Mesendoderm (in vitro differentiated cells): ENCODE data around the gene NAA80.
"Not testable (repeated sequence)": the region's sequence is repeated elsewhere in the genome, so short reads cannot be mapped to it uniquely, and the experiment has no call there.

ENCODE experiments used
- DNase-seq: peaks from one replicate; pipeline ENCODE4 v3.0.0; 2013
- H2AK5ac ChIP-seq: 2 replicates; pipeline ENCODE4 v1.6.1; 2013; ENCODE audit warnings: low read length, inconsistent platforms
- H2BK120ac ChIP-seq: 2 replicates; pipeline ENCODE4 v1.6.1; 2013; ENCODE audit warnings: low read depth, mild to moderate bottlenecking, low read length, moderate library complexity, mixed read lengths
- H2BK15ac ChIP-seq: replicated peaks from 2 replicates; pipeline ENCODE4 v1.6.1; 2013; ENCODE audit warnings: low read depth, mild to moderate bottlenecking, moderate library complexity
- H2BK5ac ChIP-seq: 2 replicates; pipeline ENCODE4 v1.6.1; 2013; ENCODE audit warnings: low read length, inconsistent platforms
- H3K18ac ChIP-seq: 2 replicates; pipeline ENCODE4 v1.6.1; 2013; ENCODE audit warnings: mild to moderate bottlenecking, low read length, mixed read lengths
- H3K23ac ChIP-seq: one replicate; pipeline ENCODE4 v1.6.1; 2013; ENCODE audit warnings: low read length
- H3K27ac ChIP-seq: 2 replicates; pipeline ENCODE4 v1.5.1; 2013; ENCODE audit warnings: low read depth, mild to moderate bottlenecking, inconsistent platforms, low read length, moderate library complexity
- H3K27me3 ChIP-seq: 2 replicates; pipeline ENCODE4 v1.6.1; 2013; ENCODE audit warnings: low read length, control low read depth, mild to moderate bottlenecking, inconsistent platforms; ENCODE audit not compliant: insufficient read depth, poor library complexity
- H3K36me3 ChIP-seq: 2 replicates; pipeline ENCODE4 v1.6.1; 2013; ENCODE audit warnings: low read length, inconsistent platforms; ENCODE audit not compliant: control insufficient read depth, insufficient read depth
- H3K4ac ChIP-seq: one replicate; pipeline ENCODE4 v1.6.1; 2013; ENCODE audit warnings: low read depth, mild to moderate bottlenecking, low read length, moderate library complexity
- H3K4me1 ChIP-seq: 2 replicates; pipeline ENCODE4 v1.6.1; 2013; ENCODE audit warnings: low read depth, low read length, inconsistent platforms; ENCODE audit not compliant: control insufficient read depth
- H3K4me2 ChIP-seq: 2 replicates; pipeline ENCODE4 v1.6.1; 2013; ENCODE audit warnings: low read length
- H3K4me3 ChIP-seq: 2 replicates; pipeline ENCODE4 v1.5.1; 2013; ENCODE audit warnings: mild to moderate bottlenecking, low read length
- H3K56ac ChIP-seq: one replicate; pipeline ENCODE4 v1.6.1; 2013; ENCODE audit warnings: low read length
- H3K79me1 ChIP-seq: 2 replicates; pipeline ENCODE4 v1.6.1; 2013; ENCODE audit warnings: low read length, inconsistent platforms
- H3K79me2 ChIP-seq: 2 replicates; pipeline ENCODE4 v1.6.1; 2013; ENCODE audit warnings: mild to moderate bottlenecking, low read length; ENCODE audit not compliant: control insufficient read depth, insufficient read depth
- H3K9ac ChIP-seq: 2 replicates; pipeline ENCODE4 v1.6.1; 2013; ENCODE audit warnings: low read length, inconsistent platforms
- H4K5ac ChIP-seq: one replicate; pipeline ENCODE4 v1.6.1; 2013; ENCODE audit warnings: low read length
- H4K8ac ChIP-seq: one replicate; pipeline ENCODE4 v1.6.1; 2013; ENCODE audit warnings: low read depth, mild to moderate bottlenecking, control low read depth, low read length, moderate library complexity
- WGBS: extraction: QIAGEN DNeasy Blood & Tissue Kit; methylation state at CpG from one replicate; pipeline ENCODE4 v1.1.7; 2013; ENCODE audit warnings: low lambda C conversion rate, missing lambda C conversion rate; ENCODE audit not compliant: insufficient coverage; ENCODE audit errors: extremely low coverage; 5-methylcytosine and 5-hydroxymethylcytosine counted together

Gene NAA80

GRCh38 chr3:50273689-50274065, 25.5 kb downstream of the NAA80 start:
- peaks cover 3% of the 10 kb centered on the region for H3K4me1 ChIP-seq
- no peak overlapping the region for H3K9ac ChIP-seq
- H4K5ac ChIP-seq: no peak overlapping the region
- no peak overlapping the region for H2BK120ac ChIP-seq
- DNase-seq: no peak
- H2BK5ac ChIP-seq: no peak overlapping the region
- no peak overlapping the region for H2AK5ac ChIP-seq
- no peak overlapping the region for H3K23ac ChIP-seq
- H3K79me2 ChIP-seq: no peaks in the 10 kb centered on the region
- no peaks in the 10 kb centered on the region for H3K79me1 ChIP-seq
- H4K8ac ChIP-seq: no peak overlapping the region
- H3K4me2 ChIP-seq: no peak overlapping the region
- no peaks in the 10 kb centered on the region for H3K36me3 ChIP-seq
- peaks cover 11% of the 10 kb centered on the region for H3K27me3 ChIP-seq
- no peak overlapping the region for H3K4ac ChIP-seq
- H3K56ac ChIP-seq: peak overlapping the region; percentile 25
- WGBS: no CpG with 5 or more reads among the region's 31 CpGs
- no peak overlapping the region for H3K18ac ChIP-seq
- H3K4me3 ChIP-seq: no peak overlapping the region
- H2BK15ac ChIP-seq: no peak overlapping the region
- H3K27ac ChIP-seq: no peak overlapping the region

- Histone ChIP-seq H3K36me3 (no peaks in the 10 kb centered on the region), H3K18ac (no peak overlapping the region), H3K27ac (no peak overlapping the region), H2BK5ac (no peak overlapping the region), H3K23ac (no peak overlapping the region), H3K4me3 (no peak overlapping the region), H3K4ac (no peak overlapping the region), H2AK5ac (no peak overlapping the region), H4K8ac (no peak overlapping the region), H3K9ac (peak overlapping the region; percentile 68), H3K56ac (peak overlapping the region; percentile 88), H4K5ac (no peak overlapping the region), H2BK120ac (no peak overlapping the region), H3K27me3 (peaks cover 11% of the 10 kb centered on the region), H3K4me2 (peak overlapping the region; percentile 21), H3K79me2 (no peaks in the 10 kb centered on the region), H3K4me1 (peaks cover 3% of the 10 kb centered on the region), H2BK15ac (no peak overlapping the region), H3K79me1 (no peaks in the 10 kb centered on the region)
- peak; percentile 79 for DNase-seq
- WGBS: no CpG with 5 or more reads among the region's 61 CpGs
Measured at GRCh38 chr3:50272911-50273688, 26.1 kb downstream of the NAA80 start.

DNA sequence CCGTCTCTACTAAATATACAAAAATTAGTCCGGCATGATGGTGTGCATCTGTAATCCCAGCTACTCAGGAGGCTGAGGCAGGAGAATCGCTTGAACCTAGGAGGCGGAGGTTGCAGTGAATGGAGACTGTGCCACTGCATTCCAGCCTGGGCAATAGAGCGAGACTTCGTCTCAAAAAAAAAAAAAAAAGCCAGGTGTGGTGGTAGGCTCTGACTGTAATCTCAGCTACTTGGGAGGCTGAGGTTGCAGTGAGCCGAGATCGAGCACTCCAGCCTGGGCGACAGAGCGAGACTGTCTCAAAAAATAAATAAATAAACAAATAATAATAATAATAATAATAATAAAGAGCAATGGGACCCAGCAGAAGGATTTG, 26.7 kb downstream of the NAA80 start:
- not testable (repeated sequence) for H2BK15ac ChIP-seq, DNase-seq, H3K9ac ChIP-seq, H4K8ac ChIP-seq, H3K4ac ChIP-seq, H2BK5ac ChIP-seq, H3K4me2 ChIP-seq, H3K4me1 ChIP-seq, H2BK120ac ChIP-seq, H3K27ac ChIP-seq, H3K79me1 ChIP-seq, H4K5ac ChIP-seq, H2AK5ac ChIP-seq, H3K18ac ChIP-seq, H3K36me3 ChIP-seq, H3K4me3 ChIP-seq, H3K56ac ChIP-seq, H3K23ac ChIP-seq, H3K79me2 ChIP-seq
- H3K27me3 ChIP-seq: peaks cover 11% of the 10 kb centered on the region
- WGBS: no CpG with 5 or more reads among the region's 10 CpGs

- H4K5ac ChIP-seq: no peak overlapping the region
- H3K27me3 ChIP-seq: peaks cover 10% of the 10 kb centered on the region
- peak; percentile 80 for DNase-seq
- peaks cover 8% of the 10 kb centered on the region for H3K4me1 ChIP-seq
- H3K4me3 ChIP-seq: no peak overlapping the region
- peak overlapping the region; percentile 62 for H3K56ac ChIP-seq
- no peak overlapping the region for H3K27ac ChIP-seq
- H3K9ac ChIP-seq: no peak overlapping the region
- no peak overlapping the region for H3K4ac ChIP-seq
- no peaks in the 10 kb centered on the region for H3K79me2 ChIP-seq
- H3K36me3 ChIP-seq: no peaks in the 10 kb centered on the region
- H3K79me1 ChIP-seq: no peaks in the 10 kb centered on the region
- H2BK15ac ChIP-seq: no peak overlapping the region
- no peak overlapping the region for H3K4me2 ChIP-seq
- no peak overlapping the region for H2BK120ac ChIP-seq
- WGBS: no CpG with 5 or more reads among the region's 10 CpGs
- H2BK5ac ChIP-seq: no peak overlapping the region
- no peak overlapping the region for H4K8ac ChIP-seq
- H3K23ac ChIP-seq: no peak overlapping the region
- no peak overlapping the region for H3K18ac ChIP-seq
- no peak overlapping the region for H2AK5ac ChIP-seq
Measured at GRCh38 chr3:50271314-50271936, 27.8 kb downstream of the NAA80 start.

GRCh38 chr3:50270422-50271224, 28.6 kb downstream of the NAA80 start:
- Histone ChIP-seq H3K23ac (no peak overlapping the region), H3K9ac (no peak overlapping the region), H3K36me3 (no peaks in the 10 kb centered on the region), H3K79me2 (no peaks in the 10 kb centered on the region), H3K4me3 (no peak overlapping the region), H3K4me1 (peaks cover 8% of the 10 kb centered on the region), H2BK15ac (no peak overlapping the region), H3K18ac (no peak overlapping the region), H2AK5ac (no peak overlapping the region), H3K4ac (no peak overlapping the region), H3K56ac (no peak overlapping the region), H2BK120ac (no peak overlapping the region), H3K4me2 (no peak overlapping the region), H2BK5ac (no peak overlapping the region), H4K8ac (no peak overlapping the region), H3K27ac (no peak overlapping the region), H4K5ac (no peak overlapping the region), H3K79me1 (no peaks in the 10 kb centered on the region), H3K27me3 (peaks cover 4% of the 10 kb centered on the region)
- WGBS: no CpG with 5 or more reads among the region's 19 CpGs
- no peak for DNase-seq
